Ishikawa (cell line): Measurements from ENCODE around the gene MLLT1.

Experiments used
- CEBPB ChIP-seq: IDR thresholded peaks from 2 replicates; pipeline ENCODE4 v1.6.1; 2012
- CREB1 ChIP-seq: IDR thresholded peaks from 2 replicates; pipeline ENCODE4 v1.6.1; 2012; ENCODE audit warnings: low read depth
- EGR1 ChIP-seq: IDR thresholded peaks from 2 replicates; pipeline ENCODE4 v1.6.1; 2012
- EP300 ChIP-seq: IDR thresholded peaks from 2 replicates; pipeline ENCODE4 v1.6.1; 2012; ENCODE audit warnings: borderline replicate concordance
- FOXM1 ChIP-seq: IDR thresholded peaks from 2 replicates; pipeline ENCODE4 v1.6.1; 2012; ENCODE audit warnings: low read depth, borderline replicate concordance
- NFIC ChIP-seq: IDR thresholded peaks from 2 replicates; pipeline ENCODE4 v1.6.1; 2012
- RAD21 ChIP-seq: IDR thresholded peaks from 2 replicates; pipeline ENCODE4 v1.6.1; 2012; ENCODE audit warnings: low read depth
- TAF1 ChIP-seq: IDR thresholded peaks from 2 replicates; pipeline ENCODE4 v1.6.1; 2012; ENCODE audit warnings: low read depth, mild to moderate bottlenecking
- TCF12 ChIP-seq: IDR thresholded peaks from 2 replicates; pipeline ENCODE4 v1.6.1; 2012; ENCODE audit warnings: low read depth
- TEAD4 ChIP-seq: IDR thresholded peaks from 2 replicates; pipeline ENCODE4 v1.6.1; 2012
- YY1 ChIP-seq: IDR thresholded peaks from 2 replicates; pipeline ENCODE4 v1.6.1; 2012; ENCODE audit warnings: low read depth
- ZBTB7A ChIP-seq: IDR thresholded peaks from 2 replicates; pipeline ENCODE4 v1.6.1; 2012; ENCODE audit warnings: low read depth
- TF ChIP-seq, protein P1 (sequence below): IDR thresholded peaks from 2 replicates; pipeline ENCODE4 v1.6.1; 2012
- TF ChIP-seq, protein P2 (sequence below): IDR thresholded peaks from 2 replicates; pipeline ENCODE4 v1.6.1; 2012; ENCODE audit warnings: low read depth, mild to moderate bottlenecking
- TF ChIP-seq, protein P3 (sequence below): IDR thresholded peaks from 2 replicates; pipeline ENCODE4 v1.6.1; 2012

MLLT1 gene

DNA sequence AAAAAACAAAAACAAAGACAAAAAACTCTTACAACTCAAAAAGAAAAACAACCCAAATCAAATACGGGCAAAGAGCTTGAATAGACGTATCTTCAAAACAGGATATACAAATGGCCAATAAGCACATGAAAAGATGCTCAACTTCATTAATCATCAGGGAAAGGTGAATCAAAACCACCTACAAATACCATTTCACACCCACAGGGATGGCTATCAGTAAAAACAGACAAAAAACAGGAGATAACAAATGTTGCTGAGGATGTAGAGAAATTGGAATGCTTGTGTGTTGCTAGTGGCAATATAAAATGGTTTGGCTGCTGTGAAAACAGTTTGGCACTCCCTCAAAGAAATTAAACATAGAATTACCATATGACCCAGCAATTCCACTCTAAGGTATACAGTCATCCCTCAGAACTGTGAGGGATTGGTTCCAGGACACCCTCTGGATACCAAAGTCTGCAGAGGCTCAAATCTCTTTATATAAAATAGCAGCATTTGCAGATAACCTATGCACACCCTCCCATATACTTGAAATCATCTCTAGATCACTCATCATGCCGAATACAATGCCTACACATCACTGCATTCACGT, 29.7 kb downstream of the MLLT1 start:
- TF ChIP-seq CREB1 (no peak), CEBPB (no peak), EGR1 (no peak), RAD21 (no peak), TAF1 (no peak), YY1 (no peak), TCF12 (no peak), NFIC (no peak), EP300 (no peak), TEAD4 (no peak), FOXM1 (no peak), ZBTB7A (no peak)
- TF ChIP-seq, protein P1, sequence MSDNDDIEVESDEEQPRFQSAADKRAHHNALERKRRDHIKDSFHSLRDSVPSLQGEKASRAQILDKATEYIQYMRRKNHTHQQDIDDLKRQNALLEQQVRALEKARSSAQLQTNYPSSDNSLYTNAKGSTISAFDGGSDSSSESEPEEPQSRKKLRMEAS = no peak
- TF ChIP-seq, protein P2, sequence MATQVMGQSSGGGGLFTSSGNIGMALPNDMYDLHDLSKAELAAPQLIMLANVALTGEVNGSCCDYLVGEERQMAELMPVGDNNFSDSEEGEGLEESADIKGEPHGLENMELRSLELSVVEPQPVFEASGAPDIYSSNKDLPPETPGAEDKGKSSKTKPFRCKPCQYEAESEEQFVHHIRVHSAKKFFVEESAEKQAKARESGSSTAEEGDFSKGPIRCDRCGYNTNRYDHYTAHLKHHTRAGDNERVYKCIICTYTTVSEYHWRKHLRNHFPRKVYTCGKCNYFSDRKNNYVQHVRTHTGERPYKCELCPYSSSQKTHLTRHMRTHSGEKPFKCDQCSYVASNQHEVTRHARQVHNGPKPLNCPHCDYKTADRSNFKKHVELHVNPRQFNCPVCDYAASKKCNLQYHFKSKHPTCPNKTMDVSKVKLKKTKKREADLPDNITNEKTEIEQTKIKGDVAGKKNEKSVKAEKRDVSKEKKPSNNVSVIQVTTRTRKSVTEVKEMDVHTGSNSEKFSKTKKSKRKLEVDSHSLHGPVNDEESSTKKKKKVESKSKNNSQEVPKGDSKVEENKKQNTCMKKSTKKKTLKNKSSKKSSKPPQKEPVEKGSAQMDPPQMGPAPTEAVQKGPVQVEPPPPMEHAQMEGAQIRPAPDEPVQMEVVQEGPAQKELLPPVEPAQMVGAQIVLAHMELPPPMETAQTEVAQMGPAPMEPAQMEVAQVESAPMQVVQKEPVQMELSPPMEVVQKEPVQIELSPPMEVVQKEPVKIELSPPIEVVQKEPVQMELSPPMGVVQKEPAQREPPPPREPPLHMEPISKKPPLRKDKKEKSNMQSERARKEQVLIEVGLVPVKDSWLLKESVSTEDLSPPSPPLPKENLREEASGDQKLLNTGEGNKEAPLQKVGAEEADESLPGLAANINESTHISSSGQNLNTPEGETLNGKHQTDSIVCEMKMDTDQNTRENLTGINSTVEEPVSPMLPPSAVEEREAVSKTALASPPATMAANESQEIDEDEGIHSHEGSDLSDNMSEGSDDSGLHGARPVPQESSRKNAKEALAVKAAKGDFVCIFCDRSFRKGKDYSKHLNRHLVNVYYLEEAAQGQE = no peak
- TF ChIP-seq, protein P3, sequence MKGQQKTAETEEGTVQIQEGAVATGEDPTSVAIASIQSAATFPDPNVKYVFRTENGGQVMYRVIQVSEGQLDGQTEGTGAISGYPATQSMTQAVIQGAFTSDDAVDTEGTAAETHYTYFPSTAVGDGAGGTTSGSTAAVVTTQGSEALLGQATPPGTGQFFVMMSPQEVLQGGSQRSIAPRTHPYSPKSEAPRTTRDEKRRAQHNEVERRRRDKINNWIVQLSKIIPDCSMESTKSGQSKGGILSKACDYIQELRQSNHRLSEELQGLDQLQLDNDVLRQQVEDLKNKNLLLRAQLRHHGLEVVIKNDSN = no peak

DNA sequence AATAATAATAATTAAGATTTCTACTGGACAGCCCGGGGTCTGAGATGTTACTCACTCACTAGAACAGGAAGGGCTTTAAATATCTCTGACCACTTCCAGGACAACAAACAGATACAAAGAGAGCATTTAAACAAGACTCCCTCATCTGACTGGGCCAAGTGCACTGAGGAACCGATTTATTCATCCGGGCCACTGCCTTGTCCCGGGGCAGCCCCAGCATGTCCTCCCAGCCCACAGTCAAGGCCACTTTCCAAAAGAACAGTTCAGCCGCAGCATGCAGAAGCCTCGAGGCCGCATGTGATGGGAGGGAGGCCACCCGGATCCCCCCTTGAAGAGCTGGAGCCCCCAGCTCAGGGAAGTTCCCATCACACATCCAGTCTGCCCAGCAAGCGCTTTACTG, 30.5 kb downstream of the MLLT1 start:
- TF ChIP-seq TAF1 (no peak), YY1 (no peak), TEAD4 (no peak), EP300 (no peak), NFIC (no peak), TCF12 (no peak), FOXM1 (no peak), EGR1 (no peak), ZBTB7A (no peak), CREB1 (no peak), CEBPB (no peak), RAD21 (no peak)
- TF ChIP-seq, protein P1 = no peak
- TF ChIP-seq, protein P3 = no peak
- TF ChIP-seq, protein P2 = no peak

DNA sequence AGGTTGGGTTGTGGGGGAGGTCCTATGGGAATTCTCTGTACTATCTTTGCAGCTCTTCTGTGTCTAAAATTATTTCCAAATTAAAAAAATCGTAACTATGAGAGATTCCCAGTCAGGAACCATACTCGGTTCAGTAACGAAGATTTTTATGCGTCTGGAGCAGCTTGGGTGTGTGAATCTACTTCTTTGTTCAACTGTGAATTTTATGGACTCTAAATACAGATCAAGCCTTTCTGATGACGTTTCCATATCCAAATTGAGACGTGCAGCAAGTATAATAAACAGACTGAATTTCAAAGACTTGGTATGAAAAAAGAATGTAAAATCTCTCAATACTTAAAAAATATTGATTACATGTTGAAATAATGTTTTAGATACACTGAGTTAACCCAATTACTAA, 30.9 kb downstream of the MLLT1 start:
- TF ChIP-seq, protein P3 = no peak
- no peak for TF ChIP-seq TAF1

DNA sequence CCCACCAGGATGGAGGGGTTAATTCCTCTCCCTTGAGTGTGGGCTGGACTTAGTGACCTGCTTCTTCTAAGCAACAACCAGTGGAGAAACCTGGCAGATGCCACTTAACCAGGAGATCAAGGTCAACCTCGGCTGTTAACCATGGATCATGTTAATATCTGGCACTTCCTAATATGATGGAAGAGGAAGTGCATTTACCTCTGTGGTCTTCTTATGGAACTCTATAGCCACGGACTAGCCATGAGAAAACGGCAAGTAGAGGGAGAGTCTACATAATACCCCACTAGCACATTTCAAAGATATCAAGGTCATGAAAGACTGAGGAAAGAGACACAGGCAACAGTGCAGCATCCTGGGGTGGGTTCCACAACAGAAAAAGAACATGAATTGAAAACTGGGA, 31.4 kb downstream of the MLLT1 start:
- TF ChIP-seq TAF1 (no peak), FOXM1 (no peak), YY1 (no peak), TCF12 (no peak), EGR1 (no peak), TEAD4 (no peak), NFIC (no peak), RAD21 (no peak), CEBPB (no peak), EP300 (no peak), CREB1 (no peak), ZBTB7A (no peak)
- TF ChIP-seq, protein P1 = no peak
- TF ChIP-seq, protein P2 = no peak
- TF ChIP-seq, protein P3 = no peak
